ENCODE data around the gene FSTL4. TPM values are rescaled to one million over a fixed set of nuclear protein-coding genes. Genes with fewer than 3 reads are reported as not detected.

The FSTL4 gene
- total and polyA plus RNA-seq, 2 of the 4 experiments (the other 2 are of a cell fraction) = 0.18 TPM; not detected in 1

DNA sequence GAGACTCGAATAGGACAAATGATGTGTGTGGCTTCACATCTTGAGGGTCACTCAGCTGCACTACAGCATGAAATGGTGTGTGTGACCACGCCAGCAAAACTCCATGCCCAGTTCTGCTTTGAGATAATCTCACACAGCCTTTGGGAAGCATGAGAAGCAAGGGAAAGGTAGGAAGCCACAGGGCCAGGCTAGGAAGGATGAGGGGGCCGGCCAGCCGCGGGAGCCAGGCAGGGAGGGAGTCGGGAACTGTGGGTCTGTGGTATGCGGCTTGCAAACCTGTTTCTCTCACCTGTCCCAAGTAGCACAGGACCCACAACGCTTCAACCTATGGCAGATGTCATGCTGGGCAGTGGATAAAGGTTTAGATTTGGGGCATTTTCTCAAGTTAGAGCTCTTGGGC, 418.5 kb downstream of the FSTL4 start:
- H3K9me1 ChIP-seq (ENCODE audit: insufficient read depth, low read length) = no peaks in the 10 kb centered on the region
- no peak overlapping the region for H2BK5ac ChIP-seq (ENCODE audit: low read depth, low read length, poor library complexity, severe bottlenecking)
- H3K4me1 ChIP-seq (ENCODE audit: control insufficient read depth, insufficient read depth, low read length) = no peaks in the 10 kb centered on the region
- H3K4me2 ChIP-seq (ENCODE audit: low read depth, low read length) = no peak overlapping the region
- H4K8ac ChIP-seq (ENCODE audit: low read depth in 2 of 2, low read length in 2 of 2) = no peak overlapping the region
- no peak overlapping the region for H4K5ac ChIP-seq (ENCODE audit: low read depth, low read length)
- POLR2A ChIA-PET (ENCODE audit: unreplicated experiment) = no interaction called here
- no peak overlapping the region for H3K23ac ChIP-seq (ENCODE audit: low read depth, low read length)
- intact Hi-C loops (cut with micrococcal nuclease) (no loop called here), dilution Hi-C loops (cut with HindIII; ENCODE audit: low sequenced_read_pairs, unreplicated experiment) (no loop called here), in situ Hi-C loops (cut with MboI; ENCODE audit: low sequenced_read_pairs) (no loop called here)
- H3K79me1 ChIP-seq (ENCODE audit: low read depth in 1 of 2, low read length in 2 of 2) = no peaks in the 10 kb centered on the region
- no peak overlapping the region for H2AFZ ChIP-seq (replicated peaks; ENCODE audit: low read length, poor library complexity)
- H2AK5ac ChIP-seq (ENCODE audit: low read depth, low read length) = no peak overlapping the region
- H2BK120ac ChIP-seq (ENCODE audit: low read depth, low read length) = no peak overlapping the region
- no peak overlapping the region for H2AK9ac ChIP-seq (replicated peaks; ENCODE audit: low read depth, low read length, poor library complexity)
- H3K56ac ChIP-seq (ENCODE audit: extremely low read depth, insufficient read depth, low read length) = no peak overlapping the region
- H3K18ac ChIP-seq (ENCODE audit: low read depth, low read length) = no peak overlapping the region
- H3K27ac ChIP-seq (ENCODE audit: insufficient read depth, low read length) = no peak overlapping the region
- no peaks in the 10 kb centered on the region for H3K36me3 ChIP-seq (ENCODE audit: control insufficient read depth, insufficient read depth, low read length)
- H2BK20ac ChIP-seq (ENCODE audit: low read depth, low read length) = no peak overlapping the region
- H4K20me1 ChIP-seq (ENCODE audit: insufficient read depth, low read length) = no peaks in the 10 kb centered on the region
- CTCF ChIA-PET = no interaction called here
- H2BK15ac ChIP-seq (ENCODE audit: low read depth, low read length) = no peak overlapping the region
- TF ChIP-seq USF2 (IDR thresholded peaks at IDR 0.05; ENCODE audit: low read depth, low read length) (no peak), CEBPB (IDR thresholded peaks at IDR 0.05; ENCODE audit: low read depth, low read length) (no peak), MAFK (IDR thresholded peaks at IDR 0.05; ENCODE audit: low read depth, low read length) (no peak), BHLHE40 (IDR thresholded peaks at IDR 0.05; ENCODE audit: low read depth, low read length) (no peak), RAD21 (IDR thresholded peaks at IDR 0.05; ENCODE audit: low read length) (no peak), MAZ (IDR thresholded peaks at IDR 0.05; ENCODE audit: borderline replicate concordance, low read depth, low read length) (no peak), POLR2A (IDR thresholded peaks at IDR 0.05; ENCODE audit: low read depth, low read length) (no peak)
- no peak overlapping the region for H3K14ac ChIP-seq (replicated peaks; ENCODE audit: low read depth, low read length)
- no TSS peak for BruUV-seq (replicated peaks)
- no peak overlapping the region for H3K4ac ChIP-seq (ENCODE audit: low read depth, low read length)
- H4K91ac ChIP-seq (ENCODE audit: insufficient read depth, low read depth, low read length) = no peak overlapping the region
- ATAC-seq (ENCODE audit: low read depth) = no peak
- H3K9ac ChIP-seq (ENCODE audit: low read depth, low read length) = no peak overlapping the region
- no peaks in the 10 kb centered on the region for H3K9me3 ChIP-seq (ENCODE audit: control insufficient read depth, insufficient read depth, low read length)
- peaks cover 31% of the 10 kb centered on the region for H3K27me3 ChIP-seq (ENCODE audit: control insufficient read depth, insufficient read depth, low read length)
- no peak overlapping the region for H3K4me3 ChIP-seq (ENCODE audit: insufficient read depth, low read depth, low read length)
- WGBS, 2 experiments (ENCODE audit: extremely low coverage in 2 of 2, insufficient read length in 1 of 2) = 44% methylated on average over 3 of the region's 8 CpGs; no CpG with 5 or more reads in 1 of the 2 experiments
- DNase-seq = no peak

Data from IMR-90 (cell line).